ENCODE results near the gene LYSMD3.

DNA sequence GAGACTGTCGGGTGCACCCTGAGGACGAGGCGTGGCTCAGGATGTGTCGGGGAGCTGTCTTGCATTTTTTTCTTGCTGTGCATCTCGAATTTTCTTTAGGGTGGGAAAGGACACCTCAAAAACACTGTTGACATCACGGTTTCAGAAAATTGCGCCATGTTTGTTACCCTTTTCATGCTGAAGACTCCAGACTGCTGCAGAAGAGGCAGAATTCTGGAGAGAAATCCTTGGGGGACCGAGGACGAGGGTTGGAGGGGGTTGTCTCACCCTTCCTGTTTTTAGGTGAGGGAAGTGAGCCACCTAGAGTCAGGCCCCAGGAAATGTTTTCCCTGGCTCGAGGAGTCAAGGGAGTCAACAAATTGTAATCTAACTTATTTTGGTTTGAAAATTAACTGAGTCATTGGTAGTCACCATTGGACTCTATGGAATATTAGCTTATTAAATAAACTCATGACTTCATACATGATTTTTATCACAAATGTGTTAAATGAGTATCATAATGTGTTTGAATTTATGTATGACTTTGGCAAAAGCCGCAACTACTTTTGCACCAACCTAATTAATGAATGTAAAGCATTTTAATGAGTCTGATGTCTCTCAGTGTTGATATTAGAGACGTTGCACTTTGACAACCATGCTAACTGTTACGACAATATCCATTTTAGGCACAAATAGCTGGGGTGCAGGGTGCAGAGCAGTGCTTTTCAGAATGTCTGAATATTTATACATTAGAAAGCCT is 724 bp upstream of the LYSMD3 start:
- TF ChIP-seq, protein P1, sequence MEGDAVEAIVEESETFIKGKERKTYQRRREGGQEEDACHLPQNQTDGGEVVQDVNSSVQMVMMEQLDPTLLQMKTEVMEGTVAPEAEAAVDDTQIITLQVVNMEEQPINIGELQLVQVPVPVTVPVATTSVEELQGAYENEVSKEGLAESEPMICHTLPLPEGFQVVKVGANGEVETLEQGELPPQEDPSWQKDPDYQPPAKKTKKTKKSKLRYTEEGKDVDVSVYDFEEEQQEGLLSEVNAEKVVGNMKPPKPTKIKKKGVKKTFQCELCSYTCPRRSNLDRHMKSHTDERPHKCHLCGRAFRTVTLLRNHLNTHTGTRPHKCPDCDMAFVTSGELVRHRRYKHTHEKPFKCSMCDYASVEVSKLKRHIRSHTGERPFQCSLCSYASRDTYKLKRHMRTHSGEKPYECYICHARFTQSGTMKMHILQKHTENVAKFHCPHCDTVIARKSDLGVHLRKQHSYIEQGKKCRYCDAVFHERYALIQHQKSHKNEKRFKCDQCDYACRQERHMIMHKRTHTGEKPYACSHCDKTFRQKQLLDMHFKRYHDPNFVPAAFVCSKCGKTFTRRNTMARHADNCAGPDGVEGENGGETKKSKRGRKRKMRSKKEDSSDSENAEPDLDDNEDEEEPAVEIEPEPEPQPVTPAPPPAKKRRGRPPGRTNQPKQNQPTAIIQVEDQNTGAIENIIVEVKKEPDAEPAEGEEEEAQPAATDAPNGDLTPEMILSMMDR (conservative IDR thresholded peaks at IDR 0.05; ENCODE audit: low read length), result peak; percentile 88
- TF ChIP-seq EZH2phosphoT487 (IDR thresholded peaks at IDR 0.05; ENCODE audit: borderline replicate concordance, low read depth, low read length), result no peak

All from OCI-LY7 (cell line).